ENCODE results near the gene ABTB1.

GRCh38 chr3:127674790-127675189 lies 2.0 kb downstream of the ABTB1 start:
- TF ChIP-seq CTCF (IDR thresholded peaks at IDR 0.05) = no peak
- TF ChIP-seq ZFX (IDR thresholded peaks at IDR 0.05; ENCODE audit: borderline replicate concordance) = no peak
